ENCODE measurements around the gene OTOS.

The OTOS gene

DNA sequence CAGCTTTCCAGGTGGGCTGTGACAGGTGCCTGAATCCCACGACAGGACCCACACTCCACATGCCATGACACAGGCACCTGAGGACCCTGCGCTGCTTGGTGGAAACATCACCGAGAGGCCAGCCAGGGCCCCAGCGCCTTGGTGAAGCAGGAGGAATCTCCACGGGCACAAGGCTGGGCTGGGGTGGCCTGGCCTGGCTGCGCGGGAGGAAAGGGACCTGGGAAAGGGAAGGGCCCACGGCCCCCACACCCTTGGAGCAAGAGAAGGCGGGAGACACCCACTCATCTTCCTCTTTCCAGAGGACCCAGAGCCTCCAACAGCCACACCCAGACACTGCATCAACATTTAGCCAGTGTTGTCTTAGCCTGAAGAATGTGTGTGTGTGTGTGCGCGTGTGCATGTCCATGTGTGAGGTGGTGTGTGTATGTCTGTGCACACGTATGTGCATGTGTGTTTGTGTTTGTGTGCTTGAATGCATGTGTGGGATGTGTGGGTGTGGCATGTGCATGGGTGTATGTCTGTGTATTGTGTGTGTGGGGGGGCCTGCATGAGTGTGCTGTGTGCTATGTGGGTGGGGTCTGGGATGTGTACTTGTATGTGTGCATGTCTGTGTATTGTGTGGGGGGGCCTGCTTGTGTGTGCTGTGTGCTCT lies 6.3 kb upstream of the OTOS start:
- Histone ChIP-seq H3K4me1 (no peaks in the 10 kb centered on the region), H3K4me2 (ENCODE audit: low read length) (no peak overlapping the region), H3K27me3 (ENCODE audit: control insufficient read depth, insufficient read depth, low read length) (no peaks in the 10 kb centered on the region), H3K27ac (no peak overlapping the region), H3K79me2 (no peaks in the 10 kb centered on the region), H3K4me3 (ENCODE audit: low read depth, low read length) (no peak overlapping the region), H2AFZ (no peak overlapping the region), H3K36me3 (ENCODE audit: control insufficient read depth, insufficient read depth, low read length) (no peaks in the 10 kb centered on the region), H3K9ac (no peak overlapping the region), H3K9me3 (ENCODE audit: control insufficient read depth, low read length) (no peaks in the 10 kb centered on the region)
- TF ChIP-seq, protein P1, sequence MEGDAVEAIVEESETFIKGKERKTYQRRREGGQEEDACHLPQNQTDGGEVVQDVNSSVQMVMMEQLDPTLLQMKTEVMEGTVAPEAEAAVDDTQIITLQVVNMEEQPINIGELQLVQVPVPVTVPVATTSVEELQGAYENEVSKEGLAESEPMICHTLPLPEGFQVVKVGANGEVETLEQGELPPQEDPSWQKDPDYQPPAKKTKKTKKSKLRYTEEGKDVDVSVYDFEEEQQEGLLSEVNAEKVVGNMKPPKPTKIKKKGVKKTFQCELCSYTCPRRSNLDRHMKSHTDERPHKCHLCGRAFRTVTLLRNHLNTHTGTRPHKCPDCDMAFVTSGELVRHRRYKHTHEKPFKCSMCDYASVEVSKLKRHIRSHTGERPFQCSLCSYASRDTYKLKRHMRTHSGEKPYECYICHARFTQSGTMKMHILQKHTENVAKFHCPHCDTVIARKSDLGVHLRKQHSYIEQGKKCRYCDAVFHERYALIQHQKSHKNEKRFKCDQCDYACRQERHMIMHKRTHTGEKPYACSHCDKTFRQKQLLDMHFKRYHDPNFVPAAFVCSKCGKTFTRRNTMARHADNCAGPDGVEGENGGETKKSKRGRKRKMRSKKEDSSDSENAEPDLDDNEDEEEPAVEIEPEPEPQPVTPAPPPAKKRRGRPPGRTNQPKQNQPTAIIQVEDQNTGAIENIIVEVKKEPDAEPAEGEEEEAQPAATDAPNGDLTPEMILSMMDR (IDR thresholded peaks at IDR 0.05): no peak

DNA sequence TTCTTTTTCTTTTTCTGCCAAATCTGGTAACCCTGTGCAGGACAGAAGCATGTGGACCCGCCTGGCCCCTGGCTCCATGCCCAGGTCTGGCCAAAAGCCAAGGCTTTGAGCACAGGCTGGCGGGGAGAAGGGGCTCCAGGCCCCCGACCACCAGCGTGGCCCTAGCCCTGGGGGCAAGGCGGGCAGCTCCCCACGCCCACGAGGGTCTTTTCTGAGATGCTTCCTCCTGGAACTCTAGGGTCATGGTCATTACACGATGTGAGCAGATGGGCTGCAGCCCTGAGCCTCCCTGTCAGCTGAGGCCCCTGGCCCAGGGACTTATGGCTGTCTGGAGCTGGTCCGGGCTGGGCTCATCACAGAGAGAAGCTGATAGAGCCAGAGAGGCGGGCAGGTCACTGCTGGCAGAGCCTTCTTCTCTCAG lies 5.7 kb upstream of the OTOS start:
- Histone ChIP-seq H3K79me2 (no peaks in the 10 kb centered on the region), H3K36me3 (ENCODE audit: control insufficient read depth, insufficient read depth, low read length) (no peaks in the 10 kb centered on the region), H3K27ac (no peak overlapping the region), H3K9me3 (ENCODE audit: control insufficient read depth, low read length) (no peaks in the 10 kb centered on the region), H2AFZ (no peak overlapping the region), H3K27me3 (ENCODE audit: control insufficient read depth, insufficient read depth, low read length) (no peaks in the 10 kb centered on the region), H3K4me3 (ENCODE audit: low read depth, low read length) (no peak overlapping the region), H3K9ac (no peak overlapping the region), H3K4me1 (no peaks in the 10 kb centered on the region), H3K4me2 (ENCODE audit: low read length) (no peak overlapping the region)
- TF ChIP-seq, protein P1 (IDR thresholded peaks at IDR 0.05): no peak

DNA sequence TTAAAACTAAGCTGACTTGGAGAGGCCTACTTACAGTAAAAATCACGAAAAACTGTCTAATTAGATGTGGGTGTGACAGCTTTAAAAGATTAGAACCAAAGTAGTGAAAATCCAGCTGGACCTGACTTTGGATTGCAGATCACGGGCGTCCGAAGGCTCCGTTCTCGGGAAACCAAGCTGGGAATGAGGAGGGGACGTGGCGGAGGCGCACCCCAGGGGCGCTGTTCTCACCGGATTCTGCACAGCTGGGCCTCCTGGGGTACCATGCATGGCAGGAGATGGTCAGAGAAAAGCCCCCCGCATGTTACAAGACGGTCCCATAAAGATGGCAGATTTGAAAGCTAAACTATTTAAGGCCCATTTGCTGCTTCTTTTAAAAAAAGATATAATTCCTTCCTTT lies 5.0 kb upstream of the OTOS start:
- Histone ChIP-seq H3K79me2 (no peaks in the 10 kb centered on the region), H3K4me2 (ENCODE audit: low read length) (no peak overlapping the region), H3K36me3 (ENCODE audit: control insufficient read depth, insufficient read depth, low read length) (no peaks in the 10 kb centered on the region), H2AFZ (no peak overlapping the region), H3K27ac (no peak overlapping the region), H3K9ac (no peak overlapping the region), H3K4me1 (no peaks in the 10 kb centered on the region), H3K27me3 (ENCODE audit: control insufficient read depth, insufficient read depth, low read length) (no peaks in the 10 kb centered on the region), H3K4me3 (ENCODE audit: low read depth, low read length) (no peak overlapping the region), H3K9me3 (ENCODE audit: control insufficient read depth, low read length) (no peaks in the 10 kb centered on the region)
- TF ChIP-seq, protein P1 (IDR thresholded peaks at IDR 0.05): no peak

DNA sequence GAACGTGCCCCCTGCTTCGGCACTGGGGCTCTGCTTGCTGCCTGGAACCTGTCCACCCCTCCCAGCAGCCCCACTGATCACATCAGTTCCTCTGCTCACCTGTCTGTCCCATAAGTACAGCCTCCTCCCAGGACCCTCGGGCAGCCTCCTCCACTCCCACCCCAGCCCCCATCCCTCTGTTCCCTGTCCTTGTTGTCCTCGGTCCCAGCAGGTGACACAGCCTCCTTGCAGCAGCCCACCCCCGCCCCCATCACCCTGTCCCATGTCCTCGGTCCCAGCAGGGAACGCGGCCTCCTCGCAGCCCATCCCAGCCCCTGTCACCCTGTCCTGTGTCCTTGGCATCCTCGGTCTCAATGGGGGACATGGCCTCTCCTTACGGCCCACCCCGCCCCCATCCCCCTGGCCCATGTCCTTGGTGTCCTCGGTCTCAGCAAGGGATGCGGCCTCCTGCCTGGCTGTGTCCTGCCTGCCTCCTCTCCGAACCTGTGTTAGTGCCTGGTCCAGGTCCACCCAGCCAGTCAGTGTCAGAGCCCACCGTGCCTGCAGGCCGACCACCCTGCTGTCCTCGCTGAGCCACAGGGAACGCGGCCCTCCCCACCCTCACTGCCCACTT lies 4.3 kb upstream of the OTOS start:
- Histone ChIP-seq H3K27me3 (ENCODE audit: control insufficient read depth, insufficient read depth, low read length) (no peaks in the 10 kb centered on the region), H3K79me2 (no peaks in the 10 kb centered on the region), H3K9me3 (ENCODE audit: control insufficient read depth, low read length) (no peaks in the 10 kb centered on the region), H3K4me3 (ENCODE audit: low read depth, low read length) (no peak overlapping the region), H3K9ac (no peak overlapping the region), H2AFZ (no peak overlapping the region), H3K27ac (no peak overlapping the region), H3K36me3 (ENCODE audit: control insufficient read depth, insufficient read depth, low read length) (no peaks in the 10 kb centered on the region), H3K4me1 (no peaks in the 10 kb centered on the region), H3K4me2 (ENCODE audit: low read length) (no peak overlapping the region)
- TF ChIP-seq, protein P1 (IDR thresholded peaks at IDR 0.05): no peak
